Activated T-cell treated with anti-CD3 and anti-CD28 coated beads for 48 hours (primary cell): Measurements from ENCODE around the gene DERA.

Source experiments
- DNase-seq: peaks from one replicate; pipeline ENCODE4 v3.0.0-alpha.2; 2020; ENCODE audit warnings: low read depth

Gene DERA

GRCh38 chr12:16075887-16076286 is 164.8 kb downstream of the DERA start:
- DNase-seq: no peak

DNA sequence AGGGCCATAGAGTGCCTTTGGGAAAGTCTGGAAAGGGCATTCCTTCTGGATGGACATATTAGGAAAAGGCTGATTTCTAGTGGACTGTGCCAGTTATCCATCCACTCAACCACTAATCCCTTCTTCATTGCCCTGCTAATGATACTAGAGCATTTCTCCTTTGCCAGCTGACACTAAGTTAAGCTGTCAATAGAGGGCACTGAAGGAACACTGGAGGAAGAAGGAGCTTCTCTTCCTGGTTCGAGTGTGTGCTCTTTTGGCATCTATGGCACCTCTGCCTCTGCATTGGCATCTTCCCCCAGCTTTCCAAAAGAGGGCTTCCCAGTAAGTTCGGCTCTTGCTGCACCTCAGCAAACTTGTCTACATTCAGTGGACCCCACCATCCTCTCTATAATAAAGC is 165.4 kb downstream of the DERA start:
- DNase-seq: no peak

DNA sequence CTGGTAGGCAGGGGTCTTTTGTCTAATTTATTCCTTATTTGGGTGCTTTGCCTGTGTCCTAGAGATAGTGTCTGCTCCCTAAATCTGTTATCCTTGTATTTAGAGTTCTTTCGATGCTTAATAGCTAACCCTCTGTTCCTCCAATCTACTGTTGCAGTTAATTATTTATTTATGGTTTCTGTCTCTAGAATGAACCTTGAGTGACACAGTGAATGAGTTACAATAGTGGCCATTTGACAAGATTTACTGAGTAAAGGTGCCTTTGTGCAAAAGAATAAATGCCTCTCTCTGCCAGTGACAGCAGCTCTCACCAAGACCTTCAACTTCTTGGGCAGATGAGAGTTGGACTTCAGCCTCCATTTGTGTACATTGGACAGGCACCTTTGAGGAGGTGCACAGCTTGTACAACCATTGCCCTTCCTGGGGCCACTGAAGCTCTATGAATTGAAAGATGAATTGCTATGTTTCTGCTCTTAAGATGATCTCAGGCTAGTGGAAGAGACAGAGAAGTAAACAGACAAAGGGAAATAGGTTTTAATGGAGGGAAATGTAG is 165.9 kb downstream of the DERA start:
- no peak for DNase-seq

DNA sequence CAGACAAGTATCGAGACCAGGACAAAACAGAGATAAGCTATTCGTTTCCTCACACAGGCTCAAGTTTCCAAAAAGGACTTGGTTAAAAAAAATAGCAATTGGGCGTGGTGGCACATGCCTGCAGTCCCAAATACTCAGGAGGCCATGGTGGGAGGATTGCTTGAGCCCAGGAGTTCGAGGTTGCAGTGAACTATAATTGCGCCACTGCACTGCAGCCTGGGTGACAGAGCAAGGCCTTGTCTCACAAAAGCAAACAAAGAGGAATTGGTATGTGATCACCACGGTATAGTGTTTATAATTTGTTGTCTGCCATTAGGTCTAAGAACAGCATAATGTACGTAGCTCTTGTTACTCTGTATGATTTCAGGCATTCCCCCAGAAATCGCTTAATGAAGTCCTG is 175.3 kb downstream of the DERA start:
- no peak for DNase-seq

DNA sequence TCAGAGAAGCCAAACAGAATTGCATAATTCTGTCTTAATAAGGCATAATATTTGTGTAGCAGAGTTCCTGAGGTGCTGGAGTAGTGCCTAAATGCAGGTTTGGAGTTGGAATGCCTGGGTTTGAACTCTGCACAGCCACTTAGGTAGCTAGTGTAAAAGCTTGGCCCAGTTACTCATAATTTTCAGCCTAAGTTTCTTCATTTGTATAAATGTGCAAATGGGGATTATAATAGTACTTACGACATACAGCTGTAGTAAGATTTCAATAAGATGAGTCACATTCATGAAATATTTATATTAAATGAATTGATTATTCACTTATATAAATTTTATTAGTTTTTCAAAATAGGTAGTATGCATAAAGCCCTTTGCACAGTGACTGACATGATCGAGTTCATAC is 175.8 kb downstream of the DERA start:
- no peak for DNase-seq
